ENCODE data around the gene ERLIN1.
"Not testable (repeated sequence)": the region's sequence is repeated elsewhere in the genome, so short reads cannot be mapped to it uniquely, and the experiment has no call there.

Gene ERLIN1

GRCh38 chr10:100131571-100131970 is 54.3 kb downstream of the ERLIN1 start:
- DNase-seq: no peak

- no peak for DNase-seq
These were observed 55.0 kb downstream of the ERLIN1 start for GRCh38 chr10:100130831-100131230.

- DNase-seq: no peak
These were observed 56.4 kb downstream of the ERLIN1 start for GRCh38 chr10:100129424-100129823.

GRCh38 chr10:100128951-100129350 is 56.9 kb downstream of the ERLIN1 start:
- no peak for DNase-seq

- DNase-seq: not testable (repeated sequence)
These were observed 60.5 kb downstream of the ERLIN1 start for GRCh38 chr10:100125335-100125734.

GRCh38 chr10:100124097-100124496 is 61.7 kb downstream of the ERLIN1 start:
- no peak for DNase-seq

- no peak for DNase-seq
These were observed 63.0 kb downstream of the ERLIN1 start for GRCh38 chr10:100122780-100123179.

- no peak for DNase-seq
These were observed 65.3 kb downstream of the ERLIN1 start for GRCh38 chr10:100120550-100120949.

- DNase-seq: no peak
These were observed 66.1 kb downstream of the ERLIN1 start for GRCh38 chr10:100119726-100120125.

- DNase-seq: no peak
These were observed 70.7 kb downstream of the ERLIN1 start for GRCh38 chr10:100114976-100115770.

- no peak for DNase-seq
These were observed 71.4 kb downstream of the ERLIN1 start for GRCh38 chr10:100114460-100114859.

- DNase-seq: no peak
These were observed 76.2 kb downstream of the ERLIN1 start for GRCh38 chr10:100109670-100110069.

GRCh38 chr10:100106865-100107264 is 79.0 kb downstream of the ERLIN1 start:
- DNase-seq: no peak

GRCh38 chr10:100104300-100104699 is 81.5 kb downstream of the ERLIN1 start:
- DNase-seq: no peak

GRCh38 chr10:100103581-100103980 is 82.2 kb downstream of the ERLIN1 start:
- no peak for DNase-seq

- DNase-seq: no peak
These were observed 84.4 kb downstream of the ERLIN1 start for GRCh38 chr10:100101192-100102076.

GRCh38 chr10:100100651-100101184 is 85.1 kb downstream of the ERLIN1 start:
- no peak for DNase-seq

All from activated T-cell treated with anti-CD3 and anti-CD28 coated beads for 4 hours (primary cell).